Measurements from ENCODE around the gene SPON1.

DNA sequence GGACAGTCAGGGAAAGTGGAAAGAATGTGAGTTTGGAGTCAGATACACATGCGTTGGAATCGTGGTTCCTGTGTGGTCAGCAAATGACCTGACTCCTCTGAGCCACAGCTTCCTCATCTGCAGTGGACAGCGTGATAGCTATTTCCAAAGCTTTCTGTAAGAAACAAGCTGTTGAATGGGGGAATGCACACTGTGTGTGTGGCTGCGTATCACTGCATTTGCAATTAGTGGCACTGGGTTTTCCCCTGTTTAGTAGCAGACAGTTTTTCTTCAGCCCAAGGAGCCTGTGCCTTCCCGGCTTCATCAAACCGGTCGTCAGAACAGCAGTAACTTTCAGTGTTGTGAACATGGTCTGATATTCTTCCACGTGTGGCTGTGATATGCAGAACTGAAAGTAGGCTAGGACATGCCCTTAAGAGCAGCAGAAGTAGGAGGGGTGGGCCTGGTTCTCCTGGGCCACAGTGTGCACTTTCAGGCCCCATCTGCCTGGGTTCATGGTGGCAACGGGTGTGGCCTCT, 275.0 kb downstream of the SPON1 start:
- TF ChIP-seq TAF1 (IDR thresholded peaks at IDR 0.05; ENCODE audit: borderline replicate concordance, insufficient read depth, low read length) (no peak), SIN3A (IDR thresholded peaks at IDR 0.05; ENCODE audit: borderline replicate concordance, insufficient read depth, low read length) (no peak)
- TF ChIP-seq, protein P1, sequence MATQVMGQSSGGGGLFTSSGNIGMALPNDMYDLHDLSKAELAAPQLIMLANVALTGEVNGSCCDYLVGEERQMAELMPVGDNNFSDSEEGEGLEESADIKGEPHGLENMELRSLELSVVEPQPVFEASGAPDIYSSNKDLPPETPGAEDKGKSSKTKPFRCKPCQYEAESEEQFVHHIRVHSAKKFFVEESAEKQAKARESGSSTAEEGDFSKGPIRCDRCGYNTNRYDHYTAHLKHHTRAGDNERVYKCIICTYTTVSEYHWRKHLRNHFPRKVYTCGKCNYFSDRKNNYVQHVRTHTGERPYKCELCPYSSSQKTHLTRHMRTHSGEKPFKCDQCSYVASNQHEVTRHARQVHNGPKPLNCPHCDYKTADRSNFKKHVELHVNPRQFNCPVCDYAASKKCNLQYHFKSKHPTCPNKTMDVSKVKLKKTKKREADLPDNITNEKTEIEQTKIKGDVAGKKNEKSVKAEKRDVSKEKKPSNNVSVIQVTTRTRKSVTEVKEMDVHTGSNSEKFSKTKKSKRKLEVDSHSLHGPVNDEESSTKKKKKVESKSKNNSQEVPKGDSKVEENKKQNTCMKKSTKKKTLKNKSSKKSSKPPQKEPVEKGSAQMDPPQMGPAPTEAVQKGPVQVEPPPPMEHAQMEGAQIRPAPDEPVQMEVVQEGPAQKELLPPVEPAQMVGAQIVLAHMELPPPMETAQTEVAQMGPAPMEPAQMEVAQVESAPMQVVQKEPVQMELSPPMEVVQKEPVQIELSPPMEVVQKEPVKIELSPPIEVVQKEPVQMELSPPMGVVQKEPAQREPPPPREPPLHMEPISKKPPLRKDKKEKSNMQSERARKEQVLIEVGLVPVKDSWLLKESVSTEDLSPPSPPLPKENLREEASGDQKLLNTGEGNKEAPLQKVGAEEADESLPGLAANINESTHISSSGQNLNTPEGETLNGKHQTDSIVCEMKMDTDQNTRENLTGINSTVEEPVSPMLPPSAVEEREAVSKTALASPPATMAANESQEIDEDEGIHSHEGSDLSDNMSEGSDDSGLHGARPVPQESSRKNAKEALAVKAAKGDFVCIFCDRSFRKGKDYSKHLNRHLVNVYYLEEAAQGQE (IDR thresholded peaks at IDR 0.05; ENCODE audit: insufficient read depth in 1 of 2, low read depth in 2 of 2, low read length in 2 of 2), result no peak

Data from PFSK-1 (cell line).